NCI-H1417 (cell line): Measurements from ENCODE around the gene CDH4.

Source experiments
- DNase-seq, 3 experiments: peaks; one replicate each; lab custom pipeline; 2025; lab: John Stamatoyannopoulos, UW

Gene CDH4

DNA sequence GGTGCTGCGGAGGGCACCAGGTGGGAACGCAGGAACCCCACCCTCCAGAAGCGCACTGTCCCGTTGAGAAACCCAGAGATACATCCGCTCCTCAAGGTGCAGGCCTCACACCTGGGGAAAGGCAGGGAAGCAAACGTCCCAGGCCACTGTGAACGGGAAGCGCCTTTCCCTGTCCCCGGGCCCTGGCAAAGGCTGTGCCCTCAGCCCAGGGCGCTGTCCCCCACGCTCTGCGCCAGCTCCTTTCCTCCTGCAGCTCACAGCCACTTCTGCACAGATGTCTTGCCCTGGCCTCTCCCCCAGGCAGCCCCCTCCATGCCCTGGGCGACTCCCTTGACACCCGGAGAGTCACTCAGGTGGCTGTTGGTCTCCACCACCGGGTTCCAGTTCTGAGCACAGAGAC is 609.8 kb downstream of the CDH4 start:
- DNase-seq = no peak

DNA sequence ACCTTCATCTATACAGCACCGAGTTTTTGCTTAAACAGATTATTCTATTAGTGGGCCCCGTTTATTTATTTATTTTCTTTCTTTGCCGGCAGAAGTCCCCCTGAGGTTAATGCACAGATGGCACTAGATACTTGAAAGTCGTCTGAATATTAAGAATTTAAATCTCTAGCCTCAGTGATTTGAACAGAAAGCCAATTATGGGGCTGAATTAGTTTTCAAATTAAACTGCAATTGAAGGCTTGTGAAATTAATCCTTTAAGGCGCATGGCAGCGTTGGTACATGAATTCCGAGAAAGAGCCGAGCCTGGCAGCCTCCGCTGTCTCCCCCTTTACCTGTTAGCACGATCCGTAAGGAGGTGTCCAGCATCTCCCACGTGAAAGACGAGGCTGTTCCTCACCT is 610.8 kb downstream of the CDH4 start:
- DNase-seq = no peak

DNA sequence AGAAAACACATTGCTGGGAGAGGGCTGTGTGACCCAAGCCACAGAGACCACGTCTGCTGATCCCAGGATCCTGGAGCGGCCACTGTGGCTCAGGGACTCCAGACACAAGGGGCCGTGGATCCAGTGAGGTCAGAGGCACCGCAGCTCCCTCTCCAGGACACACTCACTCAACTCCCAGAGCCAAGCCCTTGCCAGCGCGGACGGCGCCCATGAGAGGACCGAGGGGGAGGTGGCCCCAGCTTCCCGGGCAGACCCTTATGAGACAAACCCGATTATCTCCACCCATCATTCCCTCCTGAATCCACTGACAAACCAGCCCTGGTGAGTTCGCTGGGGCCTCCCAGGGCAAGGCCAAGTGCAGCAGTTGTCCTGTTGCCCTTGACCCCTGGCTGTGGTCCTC is 612.4 kb downstream of the CDH4 start:
- no peak for DNase-seq

DNA sequence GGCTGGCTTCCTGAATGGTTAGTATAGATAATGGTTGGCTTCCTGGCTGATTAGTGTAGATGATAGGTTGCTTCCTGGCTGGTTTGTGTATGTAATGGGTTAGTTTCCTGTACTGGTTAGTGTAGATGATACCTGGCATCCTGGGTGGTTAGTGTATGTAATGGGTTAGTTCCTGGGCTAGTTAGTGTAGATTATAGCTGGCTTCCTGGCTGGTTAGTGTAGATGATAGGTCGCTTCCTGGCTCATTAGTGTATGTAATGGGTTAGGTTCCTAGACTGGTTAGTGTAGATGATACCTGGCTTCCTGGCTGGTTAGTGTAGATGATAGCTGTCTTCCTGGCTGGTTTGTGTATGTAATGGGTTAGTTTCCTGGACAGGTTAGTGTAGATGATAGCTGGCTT is 613.3 kb downstream of the CDH4 start:
- DNase-seq = no peak

DNA sequence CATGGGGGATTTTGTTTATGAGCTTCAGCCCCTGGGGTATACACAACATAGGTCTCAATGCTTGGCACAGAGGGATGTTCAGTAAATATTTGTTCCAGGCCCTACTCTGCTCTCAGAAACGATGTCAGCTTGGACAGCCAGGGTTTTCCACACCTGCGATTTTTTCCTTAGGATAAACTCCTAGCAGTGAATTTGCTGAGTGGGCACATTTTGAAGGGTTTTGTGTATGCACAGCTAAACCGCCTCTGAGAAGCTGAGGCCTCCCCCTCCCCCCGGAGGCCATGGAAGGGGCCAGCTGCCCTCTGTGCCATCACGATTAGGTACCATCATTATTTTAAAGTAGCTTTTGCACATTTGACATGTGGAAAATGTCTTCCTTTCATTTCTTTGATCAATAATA is 614.1 kb downstream of the CDH4 start:
- DNase-seq = peak in 2 of 3 experiments; percentile 11 to 40

DNA sequence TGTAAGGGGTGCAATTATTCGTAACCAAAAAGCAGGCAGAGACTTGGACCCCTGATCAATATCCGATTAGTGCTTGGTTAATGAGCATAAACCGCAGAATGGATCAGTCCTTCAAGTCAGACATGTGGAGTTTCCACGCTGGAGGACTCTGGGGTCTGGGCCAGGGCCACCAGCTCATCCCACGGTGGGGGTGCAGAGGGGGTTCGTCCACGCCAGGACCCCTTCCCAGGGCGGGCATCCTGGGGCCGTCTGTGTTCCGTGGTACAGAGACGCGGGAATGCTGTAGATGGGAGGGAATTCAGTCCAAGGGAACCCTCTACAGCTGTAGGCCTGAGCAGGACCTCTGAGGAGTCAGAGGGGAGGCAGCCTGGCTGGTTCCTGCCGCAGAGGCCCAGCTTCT is 615.9 kb downstream of the CDH4 start:
- no peak for DNase-seq

DNA sequence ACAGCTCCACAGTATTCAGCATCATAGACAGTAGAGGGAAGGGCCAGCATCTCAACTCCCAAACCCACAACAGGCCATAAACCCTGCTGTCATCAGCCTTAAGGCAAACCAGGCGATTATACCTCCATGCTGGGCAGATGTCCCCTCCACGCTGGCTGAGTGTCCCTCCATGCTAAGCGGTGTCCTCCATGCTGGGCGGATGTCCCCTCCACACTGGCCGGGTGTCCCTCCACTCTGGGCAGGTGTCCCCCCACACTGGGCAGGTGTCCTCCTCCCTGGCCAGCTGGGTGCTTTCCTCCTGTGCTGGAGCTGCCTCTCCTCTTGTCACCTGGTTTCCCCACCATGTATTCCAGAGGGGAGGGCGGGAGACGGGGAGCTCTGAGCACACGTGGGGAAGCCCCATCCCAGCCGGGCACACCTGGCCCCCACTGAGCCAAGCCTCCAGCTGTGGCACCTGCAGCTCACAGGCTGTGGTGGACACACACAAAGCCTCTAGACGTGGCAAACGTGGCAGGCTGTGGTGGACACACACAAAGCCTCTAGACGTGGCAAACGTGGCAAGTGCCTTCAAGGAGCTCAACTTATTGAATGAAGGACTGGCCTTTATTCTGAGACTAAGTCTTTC is 616.5 kb downstream of the CDH4 start:
- DNase-seq = no peak

DNA sequence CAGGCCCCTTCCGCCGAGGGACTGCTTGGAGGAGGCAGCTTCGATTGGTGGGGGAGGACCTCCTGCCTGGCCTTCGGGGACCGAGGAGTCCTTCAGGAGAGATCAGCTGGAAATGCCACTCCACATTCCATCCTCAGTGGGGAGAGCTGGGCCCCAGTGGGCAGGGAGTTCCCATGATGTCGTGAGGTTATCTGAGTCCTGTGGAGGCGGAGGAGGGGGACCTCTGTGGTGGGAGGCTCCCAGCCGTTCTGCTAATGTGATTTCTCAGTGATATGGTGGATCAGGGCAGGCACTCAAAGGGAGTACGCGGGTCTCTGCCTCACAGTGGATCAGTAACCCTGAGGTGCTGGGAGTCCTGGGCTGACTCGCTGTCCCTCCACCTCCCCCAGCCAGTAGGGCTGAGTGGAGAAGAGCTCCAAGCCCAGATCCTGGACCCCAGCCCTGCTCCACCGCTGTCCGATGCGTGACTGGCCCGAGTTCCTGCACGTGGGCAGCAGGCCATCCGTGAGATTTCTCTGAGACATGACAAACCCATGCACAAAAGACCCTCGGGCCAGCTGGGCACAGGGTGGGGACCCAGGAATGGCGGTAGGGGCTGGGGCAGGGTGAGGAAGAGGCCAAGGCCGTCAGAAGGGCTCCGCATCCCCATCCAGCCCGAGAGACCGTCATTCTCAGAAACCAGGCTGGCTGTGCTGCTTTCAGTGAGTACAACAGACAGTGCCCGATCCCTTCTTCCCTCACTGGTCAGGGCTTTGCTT is 617.9 kb downstream of the CDH4 start:
- no peak for DNase-seq

DNA sequence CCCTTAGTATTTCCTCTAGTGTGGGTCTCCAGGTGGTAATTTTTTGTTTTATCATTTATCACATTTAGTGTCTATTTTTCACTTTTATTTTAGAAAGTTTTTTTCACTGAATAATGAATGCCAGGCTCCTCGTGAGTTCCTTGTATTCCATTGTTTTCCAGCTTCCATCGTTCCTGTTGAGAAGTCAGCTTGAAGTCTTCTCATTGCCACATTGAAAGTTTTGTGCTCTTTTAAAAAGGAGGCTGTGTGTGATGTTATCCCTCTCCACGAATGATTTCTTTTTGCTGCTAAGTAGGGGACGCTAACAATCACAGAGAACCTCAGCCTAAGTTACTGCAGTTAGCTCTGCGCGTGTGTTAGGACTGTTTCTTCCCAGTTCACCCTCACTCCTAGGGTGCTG is 619.1 kb downstream of the CDH4 start:
- DNase-seq = no peak

DNA sequence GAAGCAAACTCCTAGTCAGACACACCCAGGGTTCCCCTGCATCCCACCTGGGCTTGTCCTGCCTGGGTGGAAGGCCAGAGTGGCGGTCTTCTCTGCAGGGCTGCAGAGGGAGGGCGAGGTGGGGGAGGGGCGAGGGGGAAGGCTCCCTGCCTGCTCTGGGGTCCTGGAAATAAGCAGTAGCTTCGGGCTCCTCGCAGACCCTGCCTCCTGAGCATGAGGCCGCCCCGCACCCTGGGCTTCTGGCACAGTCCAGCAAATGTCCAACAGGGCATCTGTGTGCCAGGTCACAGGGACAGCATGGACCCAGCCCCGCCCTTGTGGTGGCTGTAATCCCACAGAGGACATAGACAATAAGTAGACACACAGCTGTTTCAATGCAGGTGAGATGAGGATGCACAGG is 619.9 kb downstream of the CDH4 start:
- no peak for DNase-seq

DNA sequence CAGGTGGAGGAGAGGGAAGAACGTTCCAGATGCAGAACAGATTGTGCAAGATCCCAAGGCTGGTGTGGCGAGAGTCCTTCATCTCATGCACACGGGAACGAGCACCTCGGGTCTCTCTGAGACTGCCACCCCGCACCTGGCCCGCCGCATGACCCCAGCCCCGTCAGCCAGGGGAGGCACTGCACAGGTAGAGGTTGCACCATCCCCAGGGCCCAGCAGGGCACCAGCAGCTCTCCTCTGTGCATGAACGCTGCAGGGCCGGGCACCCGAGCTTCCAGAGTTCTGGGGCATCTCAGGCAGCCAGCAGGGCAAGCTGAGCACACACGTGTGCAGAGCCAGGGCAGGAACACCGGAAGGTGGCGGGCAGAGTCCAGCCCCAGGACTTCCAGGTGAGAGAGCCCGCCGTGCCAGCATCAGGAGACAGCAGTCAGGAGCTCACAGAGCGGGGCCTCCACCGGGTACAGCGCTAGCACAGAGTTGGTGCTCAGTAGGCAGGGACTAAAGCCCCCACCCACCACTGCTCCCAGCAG is 620.4 kb downstream of the CDH4 start:
- no peak for DNase-seq

DNA sequence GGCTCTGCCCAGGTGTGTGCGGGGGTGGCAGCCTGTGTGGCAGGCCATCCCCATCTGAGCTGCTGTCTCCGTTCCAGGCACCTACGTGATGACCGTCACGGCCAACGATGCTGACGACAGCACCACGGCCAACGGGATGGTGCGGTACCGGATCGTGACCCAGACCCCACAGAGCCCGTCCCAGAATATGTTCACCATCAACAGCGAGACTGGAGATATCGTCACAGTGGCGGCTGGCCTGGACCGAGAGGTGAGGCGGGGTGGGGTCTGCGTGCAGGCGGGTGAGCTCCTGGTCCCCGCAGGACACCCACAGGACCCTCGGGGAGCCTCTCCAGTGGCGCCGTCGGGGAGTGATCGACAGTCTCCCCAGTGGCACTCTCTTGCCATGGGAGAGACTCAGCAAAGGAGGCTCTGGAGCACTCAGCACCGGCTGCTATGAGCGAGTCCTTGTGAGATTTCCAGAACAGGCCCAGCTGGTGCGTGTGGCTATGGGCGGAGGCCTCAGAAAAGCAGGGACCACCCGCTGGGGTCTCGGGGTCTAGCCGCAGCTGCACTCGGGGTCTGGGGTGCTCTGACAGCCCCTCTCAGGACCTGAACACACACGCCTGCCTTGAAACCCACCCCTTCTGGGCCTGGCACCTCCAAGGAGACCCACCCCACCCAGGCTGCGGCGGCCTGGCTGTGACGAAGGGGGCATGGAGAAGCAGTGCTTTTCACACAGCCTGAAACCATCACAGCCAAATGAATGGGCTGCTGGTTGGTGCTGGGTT is 621.8 kb downstream of the CDH4 start:
- DNase-seq = no peak

DNA sequence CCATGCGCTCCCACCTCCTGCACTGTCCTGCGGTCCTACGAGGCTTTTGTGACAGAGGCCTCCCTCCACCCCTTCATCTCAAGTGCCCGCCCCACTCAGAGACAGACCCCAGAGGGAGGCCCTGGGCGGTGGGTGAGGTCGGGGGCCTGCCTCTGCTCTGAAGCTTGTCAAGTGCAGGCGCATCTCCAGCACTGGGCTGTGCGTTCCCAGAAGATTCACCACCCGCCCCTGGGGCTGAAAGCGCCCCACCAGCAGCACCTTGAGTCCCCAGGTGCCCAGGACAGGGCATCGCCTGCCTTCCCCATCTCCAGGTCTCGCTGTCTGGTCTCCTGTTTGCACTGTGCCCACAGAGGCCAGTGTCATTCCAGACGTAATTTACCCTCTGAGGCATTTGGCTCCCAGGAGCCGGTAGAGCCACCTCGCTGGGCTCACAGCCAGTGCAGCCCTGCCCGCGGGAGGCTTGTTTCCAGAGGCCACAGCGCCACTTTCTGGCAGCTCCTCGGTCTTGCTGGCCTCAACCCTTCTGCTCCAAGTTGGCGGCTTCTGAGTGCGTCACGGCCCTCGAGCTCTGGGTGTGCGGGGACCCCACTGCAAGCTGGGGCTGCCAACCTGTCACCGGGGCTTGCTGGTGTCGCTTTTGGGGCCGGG is 622.5 kb downstream of the CDH4 start:
- peak in 1 of 3 experiments; percentile 13 for DNase-seq

DNA sequence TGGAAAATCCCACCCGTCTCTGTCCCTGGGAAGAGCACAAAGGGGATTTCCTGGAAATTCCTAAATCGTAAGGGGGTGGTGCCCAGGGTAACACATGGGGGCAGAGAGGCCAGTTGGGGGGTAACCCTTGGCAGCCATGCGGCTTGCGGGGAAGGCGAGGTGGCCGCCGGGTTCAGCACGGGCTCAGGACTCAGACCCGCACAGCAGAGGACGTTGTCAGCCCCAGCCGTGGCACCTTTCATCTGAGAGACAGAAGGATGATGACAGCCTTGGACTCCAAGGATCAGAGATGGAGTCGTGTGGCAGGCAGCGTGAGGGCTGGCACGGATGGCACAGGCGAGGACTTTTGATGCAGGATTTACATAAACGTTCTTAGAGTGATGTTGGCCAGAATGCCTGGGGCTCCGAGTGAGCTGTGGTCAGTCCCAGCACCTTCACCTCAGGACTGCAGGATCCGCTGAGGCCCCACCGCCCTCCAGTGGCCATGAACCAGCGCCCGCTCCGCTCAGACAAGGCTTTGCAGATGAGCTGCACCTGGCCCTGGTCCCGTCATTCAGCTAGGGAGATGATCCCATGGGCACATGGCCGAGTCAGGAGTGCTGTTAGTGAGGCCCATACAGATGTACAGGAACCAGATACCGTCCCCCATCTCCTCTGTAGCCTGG is 623.3 kb downstream of the CDH4 start:
- no peak for DNase-seq

DNA sequence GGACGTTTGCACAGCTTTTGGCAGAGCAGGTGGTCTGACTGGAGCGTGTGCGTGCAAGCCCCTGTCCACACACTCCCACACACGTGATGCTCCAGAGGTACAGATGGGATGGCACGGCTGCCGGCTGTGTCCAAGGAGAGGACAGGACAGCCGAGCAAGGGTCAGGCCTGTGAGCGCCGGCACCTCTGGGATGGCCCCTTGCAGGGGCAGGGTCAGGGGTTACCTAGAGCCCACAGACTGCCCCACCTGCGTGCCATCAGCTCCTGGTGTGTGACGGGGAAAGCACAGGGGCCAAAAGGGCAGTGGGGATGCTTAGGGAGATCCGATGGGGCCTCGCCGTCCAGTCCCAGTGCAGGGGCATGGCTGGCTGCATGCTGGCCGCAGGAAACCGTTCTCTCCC is 623.9 kb downstream of the CDH4 start:
- DNase-seq = no peak

DNA sequence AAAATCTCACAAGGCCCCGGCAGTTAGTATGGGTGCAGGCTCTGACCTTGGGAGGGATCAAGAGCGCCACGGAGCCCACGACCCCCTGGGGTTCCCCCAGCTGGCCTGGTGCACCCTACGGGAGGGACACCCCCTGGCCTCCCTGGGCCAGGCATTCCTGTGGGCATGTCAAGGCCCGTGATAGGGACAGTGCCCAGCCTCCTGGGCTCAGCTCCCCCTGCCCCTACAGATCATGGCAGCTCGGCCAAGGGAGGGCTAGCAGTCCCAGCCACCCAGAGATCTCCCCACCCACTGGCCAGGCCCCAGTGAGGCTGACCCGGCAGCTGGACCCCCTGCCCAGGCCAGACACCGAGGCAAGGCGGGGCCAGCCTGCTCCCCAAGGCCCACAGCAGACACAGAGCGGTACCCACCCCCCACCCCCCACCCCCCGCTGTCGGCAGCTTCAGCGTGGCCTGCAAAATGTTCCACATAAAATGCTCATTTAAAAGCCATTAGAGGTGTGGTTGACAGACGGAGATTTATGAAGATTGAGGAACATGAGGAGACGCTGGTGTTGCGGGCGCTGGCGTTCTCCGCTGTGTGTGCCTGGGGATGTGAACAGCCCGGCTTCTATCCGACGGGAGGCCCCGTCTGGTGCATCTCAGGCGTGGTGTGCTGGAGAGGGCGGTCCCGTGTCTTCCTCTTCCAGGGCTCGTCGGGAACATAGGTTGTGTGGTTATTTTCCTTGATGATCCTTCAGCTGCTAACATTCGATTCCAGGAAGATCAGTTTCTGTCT is 625.1 kb downstream of the CDH4 start:
- no peak for DNase-seq

DNA sequence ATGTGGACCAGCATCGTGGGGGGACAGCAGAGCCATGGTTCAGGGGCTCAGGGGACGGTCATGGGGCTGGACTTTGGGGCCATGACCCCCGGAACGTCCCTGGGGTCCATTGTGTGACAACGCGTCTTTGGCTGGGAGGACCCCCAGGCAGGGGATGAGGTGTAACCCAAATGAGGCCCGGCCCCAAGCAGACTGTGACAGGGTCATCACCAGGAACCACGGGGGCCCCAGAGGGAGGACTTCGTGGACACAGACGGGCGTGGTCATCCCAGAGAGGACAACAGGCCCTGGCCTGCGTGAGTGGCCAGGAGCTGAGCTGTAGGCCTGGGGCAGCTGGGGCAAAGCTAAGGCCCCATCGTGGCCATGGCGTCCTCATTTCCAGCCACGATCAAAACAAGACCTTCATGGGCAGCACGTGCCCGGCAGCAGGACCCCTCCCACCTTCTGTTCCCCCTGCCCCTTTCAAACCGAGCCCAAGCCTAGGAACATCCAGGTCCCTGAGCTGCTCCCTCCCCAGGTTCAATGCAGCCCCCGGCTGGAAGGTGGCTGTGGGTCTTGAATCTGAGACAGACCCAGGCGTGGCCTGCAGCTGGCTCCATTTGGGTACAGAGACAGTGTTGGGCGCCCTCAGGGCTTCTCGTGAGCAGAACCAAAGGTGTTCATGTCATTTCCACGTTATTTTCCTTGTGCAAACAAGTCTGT is 625.9 kb downstream of the CDH4 start:
- peak in 1 of 3 experiments; percentile 10 for DNase-seq

DNA sequence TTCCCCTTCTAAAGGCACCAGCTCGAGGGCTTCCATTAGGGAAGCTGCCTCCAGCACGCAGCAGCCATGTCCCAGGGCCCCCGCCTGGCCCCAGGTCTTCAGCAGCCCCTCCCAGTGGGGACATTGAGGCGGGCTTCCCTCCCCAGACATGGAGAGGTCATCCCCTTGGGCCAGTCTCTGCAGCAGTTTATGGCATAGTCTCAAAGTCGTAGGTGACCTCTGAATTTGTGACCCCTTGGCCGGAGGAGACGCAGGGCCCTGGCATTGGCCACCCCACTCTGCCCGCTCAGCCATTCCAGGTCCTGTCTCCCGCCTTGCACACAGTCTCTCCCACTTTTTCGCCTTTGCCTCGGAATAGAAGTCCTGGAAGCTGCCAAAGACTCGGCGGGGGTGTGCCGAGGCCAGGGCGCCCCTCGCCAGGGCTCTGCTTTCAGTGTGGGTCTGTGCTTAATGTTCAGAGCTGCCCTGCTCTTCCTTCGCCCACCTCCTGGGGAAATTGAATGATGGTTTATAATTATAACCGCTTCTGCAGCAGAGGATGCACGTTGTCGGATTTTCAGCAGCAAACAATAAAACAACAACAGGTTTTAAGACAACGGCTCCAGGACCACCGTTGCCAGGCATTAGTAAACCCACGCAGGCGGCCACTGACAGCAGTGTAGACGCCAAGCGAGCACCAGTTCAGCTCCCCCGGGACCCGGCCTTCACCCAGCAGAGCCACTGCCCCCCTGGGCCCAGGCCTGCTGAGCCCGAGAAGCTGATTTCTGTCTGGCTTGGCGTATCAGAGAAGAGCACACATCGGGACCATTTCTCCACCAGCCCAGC is 626.6 kb downstream of the CDH4 start:
- no peak for DNase-seq

DNA sequence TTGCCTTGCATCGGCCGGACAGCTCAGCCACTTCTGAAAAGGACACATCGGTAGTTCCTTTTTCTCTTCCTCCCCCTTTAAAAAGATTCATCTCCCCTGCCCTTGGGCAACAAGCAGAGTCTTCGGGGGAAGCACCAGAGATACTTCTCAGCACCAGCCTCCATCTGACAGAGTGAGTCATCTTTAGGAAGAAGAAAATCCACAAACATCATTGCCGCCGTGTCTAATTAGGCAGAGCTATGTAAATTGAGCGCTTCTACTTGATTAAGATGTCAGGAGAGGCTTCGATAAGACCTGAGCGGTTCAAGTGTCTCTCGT is 627.2 kb downstream of the CDH4 start:
- no peak for DNase-seq

DNA sequence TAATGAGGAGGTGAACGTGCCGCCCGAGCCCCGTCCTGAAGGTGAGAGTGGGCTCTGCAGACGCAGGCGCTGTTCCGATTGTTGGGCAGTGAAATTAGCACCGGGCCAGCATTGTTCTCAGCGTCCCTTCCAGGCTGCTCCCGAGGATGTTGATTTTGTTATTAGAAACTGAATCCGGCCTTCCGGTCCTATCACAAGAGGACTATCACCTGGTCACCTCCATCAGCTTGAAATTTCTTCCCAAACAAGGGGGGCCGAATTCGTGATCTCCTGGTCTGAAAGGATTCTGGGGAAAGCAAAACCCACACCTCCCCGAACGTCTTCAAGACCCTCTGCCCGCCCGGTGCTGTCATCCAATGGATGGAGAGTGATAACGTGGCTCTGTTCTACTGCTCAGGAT is 627.6 kb downstream of the CDH4 start:
- DNase-seq = no peak
